K562 (cell line): ENCODE data around the gene IL23R. TPM values are rescaled to one million over a fixed set of nuclear protein-coding genes. Genes with fewer than 3 reads are reported as not detected.

Source experiments
- BMI1 ChIP-seq: fragments of 150-350 bp; IDR thresholded peaks from 2 replicates; pipeline ENCODE4 v1.6.1; 2014; ENCODE audit warnings: low read length
- GATAD2B ChIP-seq: fragments of 450-650 bp; IDR thresholded peaks from 2 replicates; pipeline ENCODE4 v1.6.1; 2017; ENCODE audit warnings: mild to moderate bottlenecking, borderline replicate concordance
- PHF21A ChIP-seq: fragments of 450-650 bp; IDR thresholded peaks from 2 replicates; pipeline ENCODE4 v1.6.1; 2017; ENCODE audit warnings: low read depth, borderline replicate concordance
- SOX6 ChIP-seq: fragments of 450-650 bp; IDR thresholded peaks from 2 replicates; pipeline ENCODE4 v1.6.1; 2014; ENCODE audit warnings: mild to moderate bottlenecking
- STAG1 ChIP-seq: sonication (generic); formaldehyde crosslinking; IDR thresholded peaks from 2 replicates; pipeline ENCODE4 v1.5.0; 2020; ENCODE audit warnings: missing genetic modification reagents, borderline replicate concordance
- XRCC5 ChIP-seq: fragments of 200-400 bp; formaldehyde crosslinking; IDR thresholded peaks from 2 replicates; pipeline ENCODE4 v1.6.1; 2017; ENCODE audit warnings: low read depth, mild to moderate bottlenecking, low read length
- ZNF830 ChIP-seq: fragments of 250-450 bp; sonication (Bioruptor Pico); IDR thresholded peaks from 2 replicates; pipeline ENCODE4 v1.5.0; 2021; ENCODE audit warnings: mild to moderate bottlenecking
- polyA plus RNA-seq, 8 experiments: library from polyadenylated mRNA; depleted of rRNA in 4 of 8; stranded (reverse) in 5 of 8; unstranded in 3 of 8; fragments of >200 nt; fragmentation: Nextera tagmentation in 2 of 8; fragmentation: Illumina TruSeq in 1 of 8; extraction: Ambion mirVana in 2 of 8; extraction: Trizol in 1 of 8; gene quantifications; 2 replicates each; pipeline versions ENCODE4 v1.2.1 to v1.2.3, GENCODE V29; 2011 to 2014; ENCODE audit warnings: inconsistent platforms in 1 of 8, missing spikeins in 1 of 8
- total RNA-seq, 7 experiments: library from RNA; depleted of rRNA in 6 of 7; stranded (reverse); fragments of >200 nt in 6 of 7; fragmentation: Illumina TruSeq in 2 of 7; extraction: Trizol in 2 of 7; gene quantifications; 2 replicates each; pipeline versions ENCODE4 v1.2.1 to v1.2.3, GENCODE V29; 2011 to 2021; ENCODE audit warnings: low replicate concordance in 1 of 7
- TF ChIP-seq, protein P1 (sequence below): IDR thresholded peaks from 2 replicates; pipeline ENCODE4 v1.6.1; 2011; ENCODE audit warnings: borderline replicate concordance, low read depth, mild to moderate bottlenecking, moderate library complexity, low read length; ENCODE audit not compliant: insufficient read depth, poor library complexity, severe bottlenecking
- TF ChIP-seq, protein P2 (sequence below): fragments of 250-450 bp; sonication (Bioruptor Pico); IDR thresholded peaks from 2 replicates; pipeline ENCODE4 v1.5.0; 2021
- TF ChIP-seq, protein P3 (sequence below), 2 experiments: fragments of 450-650 bp; formaldehyde crosslinking in 1 of 2; IDR thresholded peaks; 2 replicates each; pipeline versions ENCODE4 v1.4.0 to v1.6.1; 2014 to 2020; ENCODE audit warnings: mild to moderate bottlenecking in 2 of 2, borderline replicate concordance in 1 of 2, low read depth in 1 of 2
- TF ChIP-seq, protein P4 (sequence below): fragments of 450-650 bp; IDR thresholded peaks from 2 replicates; pipeline ENCODE4 v1.6.1; 2018; ENCODE audit not compliant: partially characterized antibody

Gene IL23R
- total and polyA plus RNA-seq, 9 of the 15 experiments (the other 6 are each of a cell fraction or from before 2014, with no cell fraction given): 4.4 to 52.7 (median 22.8) TPM

DNA sequence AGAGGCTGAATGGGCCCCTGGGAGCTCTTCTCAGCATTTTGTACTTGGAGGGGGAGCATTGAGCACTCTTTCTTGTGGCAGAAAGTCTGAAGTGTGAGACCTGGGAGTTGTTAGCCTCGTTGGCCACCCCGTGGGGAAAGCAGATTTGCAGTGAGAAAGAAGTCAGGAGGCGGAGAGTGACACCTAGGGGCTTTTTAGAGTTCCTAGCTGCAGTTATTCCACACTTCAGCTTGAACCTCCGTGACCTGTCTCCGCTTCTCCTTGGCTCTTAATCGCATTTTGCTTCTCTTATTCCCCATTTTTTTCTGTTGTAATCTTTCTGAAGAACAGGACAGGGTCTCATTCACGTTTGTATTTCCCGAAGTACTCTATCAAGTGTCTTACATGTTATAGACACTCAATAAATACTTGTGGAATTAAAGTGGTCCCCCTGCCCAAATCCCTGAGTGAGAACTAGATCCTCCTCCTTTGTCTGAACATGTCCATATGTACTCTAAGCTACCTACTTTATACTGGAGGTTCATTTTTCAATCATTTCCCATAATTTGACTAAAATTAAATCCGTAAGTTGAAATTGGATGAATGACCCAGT is 17.0 kb upstream of the IL23R start (continued):
- no peak for TF ChIP-seq BMI1
- TF ChIP-seq, protein P1, sequence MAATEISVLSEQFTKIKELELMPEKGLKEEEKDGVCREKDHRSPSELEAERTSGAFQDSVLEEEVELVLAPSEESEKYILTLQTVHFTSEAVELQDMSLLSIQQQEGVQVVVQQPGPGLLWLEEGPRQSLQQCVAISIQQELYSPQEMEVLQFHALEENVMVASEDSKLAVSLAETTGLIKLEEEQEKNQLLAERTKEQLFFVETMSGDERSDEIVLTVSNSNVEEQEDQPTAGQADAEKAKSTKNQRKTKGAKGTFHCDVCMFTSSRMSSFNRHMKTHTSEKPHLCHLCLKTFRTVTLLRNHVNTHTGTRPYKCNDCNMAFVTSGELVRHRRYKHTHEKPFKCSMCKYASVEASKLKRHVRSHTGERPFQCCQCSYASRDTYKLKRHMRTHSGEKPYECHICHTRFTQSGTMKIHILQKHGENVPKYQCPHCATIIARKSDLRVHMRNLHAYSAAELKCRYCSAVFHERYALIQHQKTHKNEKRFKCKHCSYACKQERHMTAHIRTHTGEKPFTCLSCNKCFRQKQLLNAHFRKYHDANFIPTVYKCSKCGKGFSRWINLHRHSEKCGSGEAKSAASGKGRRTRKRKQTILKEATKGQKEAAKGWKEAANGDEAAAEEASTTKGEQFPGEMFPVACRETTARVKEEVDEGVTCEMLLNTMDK: peak; percentile 60
- TF ChIP-seq, protein P2, sequence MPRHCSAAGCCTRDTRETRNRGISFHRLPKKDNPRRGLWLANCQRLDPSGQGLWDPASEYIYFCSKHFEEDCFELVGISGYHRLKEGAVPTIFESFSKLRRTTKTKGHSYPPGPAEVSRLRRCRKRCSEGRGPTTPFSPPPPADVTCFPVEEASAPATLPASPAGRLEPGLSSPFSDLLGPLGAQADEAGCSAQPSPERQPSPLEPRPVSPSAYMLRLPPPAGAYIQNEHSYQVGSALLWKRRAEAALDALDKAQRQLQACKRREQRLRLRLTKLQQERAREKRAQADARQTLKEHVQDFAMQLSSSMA (CRISPR knock-in tag): no peak
- TF ChIP-seq, protein P3, sequence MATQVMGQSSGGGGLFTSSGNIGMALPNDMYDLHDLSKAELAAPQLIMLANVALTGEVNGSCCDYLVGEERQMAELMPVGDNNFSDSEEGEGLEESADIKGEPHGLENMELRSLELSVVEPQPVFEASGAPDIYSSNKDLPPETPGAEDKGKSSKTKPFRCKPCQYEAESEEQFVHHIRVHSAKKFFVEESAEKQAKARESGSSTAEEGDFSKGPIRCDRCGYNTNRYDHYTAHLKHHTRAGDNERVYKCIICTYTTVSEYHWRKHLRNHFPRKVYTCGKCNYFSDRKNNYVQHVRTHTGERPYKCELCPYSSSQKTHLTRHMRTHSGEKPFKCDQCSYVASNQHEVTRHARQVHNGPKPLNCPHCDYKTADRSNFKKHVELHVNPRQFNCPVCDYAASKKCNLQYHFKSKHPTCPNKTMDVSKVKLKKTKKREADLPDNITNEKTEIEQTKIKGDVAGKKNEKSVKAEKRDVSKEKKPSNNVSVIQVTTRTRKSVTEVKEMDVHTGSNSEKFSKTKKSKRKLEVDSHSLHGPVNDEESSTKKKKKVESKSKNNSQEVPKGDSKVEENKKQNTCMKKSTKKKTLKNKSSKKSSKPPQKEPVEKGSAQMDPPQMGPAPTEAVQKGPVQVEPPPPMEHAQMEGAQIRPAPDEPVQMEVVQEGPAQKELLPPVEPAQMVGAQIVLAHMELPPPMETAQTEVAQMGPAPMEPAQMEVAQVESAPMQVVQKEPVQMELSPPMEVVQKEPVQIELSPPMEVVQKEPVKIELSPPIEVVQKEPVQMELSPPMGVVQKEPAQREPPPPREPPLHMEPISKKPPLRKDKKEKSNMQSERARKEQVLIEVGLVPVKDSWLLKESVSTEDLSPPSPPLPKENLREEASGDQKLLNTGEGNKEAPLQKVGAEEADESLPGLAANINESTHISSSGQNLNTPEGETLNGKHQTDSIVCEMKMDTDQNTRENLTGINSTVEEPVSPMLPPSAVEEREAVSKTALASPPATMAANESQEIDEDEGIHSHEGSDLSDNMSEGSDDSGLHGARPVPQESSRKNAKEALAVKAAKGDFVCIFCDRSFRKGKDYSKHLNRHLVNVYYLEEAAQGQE (IDR thresholded peaks at IDR 0.05; ENCODE audit: borderline replicate concordance): peak; percentile 93
- TF ChIP-seq, protein P3 (CRISPR knock-in tag; IDR thresholded peaks at IDR 0.05; ENCODE audit: low read depth): no peak
- TF ChIP-seq, protein P4, sequence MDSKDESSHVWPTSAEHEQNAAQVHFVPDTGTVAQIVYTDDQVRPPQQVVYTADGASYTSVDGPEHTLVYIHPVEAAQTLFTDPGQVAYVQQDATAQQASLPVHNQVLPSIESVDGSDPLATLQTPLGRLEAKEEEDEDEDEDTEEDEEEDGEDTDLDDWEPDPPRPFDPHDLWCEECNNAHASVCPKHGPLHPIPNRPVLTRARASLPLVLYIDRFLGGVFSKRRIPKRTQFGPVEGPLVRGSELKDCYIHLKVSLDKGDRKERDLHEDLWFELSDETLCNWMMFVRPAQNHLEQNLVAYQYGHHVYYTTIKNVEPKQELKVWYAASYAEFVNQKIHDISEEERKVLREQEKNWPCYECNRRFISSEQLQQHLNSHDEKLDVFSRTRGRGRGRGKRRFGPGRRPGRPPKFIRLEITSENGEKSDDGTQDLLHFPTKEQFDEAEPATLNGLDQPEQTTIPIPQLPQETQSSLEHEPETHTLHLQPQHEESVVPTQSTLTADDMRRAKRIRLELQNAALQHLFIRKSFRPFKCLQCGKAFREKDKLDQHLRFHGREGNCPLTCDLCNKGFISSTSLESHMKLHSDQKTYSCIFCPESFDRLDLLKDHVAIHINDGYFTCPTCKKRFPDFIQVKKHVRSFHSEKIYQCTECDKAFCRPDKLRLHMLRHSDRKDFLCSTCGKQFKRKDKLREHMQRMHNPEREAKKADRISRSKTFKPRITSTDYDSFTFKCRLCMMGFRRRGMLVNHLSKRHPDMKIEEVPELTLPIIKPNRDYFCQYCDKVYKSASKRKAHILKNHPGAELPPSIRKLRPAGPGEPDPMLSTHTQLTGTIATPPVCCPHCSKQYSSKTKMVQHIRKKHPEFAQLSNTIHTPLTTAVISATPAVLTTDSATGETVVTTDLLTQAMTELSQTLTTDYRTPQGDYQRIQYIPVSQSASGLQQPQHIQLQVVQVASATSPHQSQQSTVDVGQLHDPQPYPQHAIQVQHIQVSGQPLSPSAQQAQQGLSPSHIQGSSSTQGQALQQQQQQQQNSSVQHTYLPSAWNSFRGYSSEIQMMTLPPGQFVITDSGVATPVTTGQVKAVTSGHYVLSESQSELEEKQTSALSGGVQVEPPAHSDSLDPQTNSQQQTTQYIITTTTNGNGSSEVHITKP: no peak
- TF ChIP-seq PHF21A: no peak
- TF ChIP-seq SOX6: no peak
- no peak for TF ChIP-seq GATAD2B
- TF ChIP-seq STAG1 (CRISPR knock-in tag): peak; percentile 8; the same call in 1 of the 2 replicates
- TF ChIP-seq XRCC5: no peak; the same call in 1 of the 2 replicates
- no peak for TF ChIP-seq ZNF830 (CRISPR knock-in tag)
